NCI-H748 treated with DMSO at 0.1 percent for 48 hours (cell line): Measurements from ENCODE around the gene TCF25.

ENCODE experiments used
- DNase-seq: peaks from one replicate; lab custom pipeline; 2025; lab: John Stamatoyannopoulos, UW

The TCF25 gene

GRCh38 chr16:89880477-89881367, 7.3 kb downstream of the TCF25 start:
- no peak for DNase-seq

DNA sequence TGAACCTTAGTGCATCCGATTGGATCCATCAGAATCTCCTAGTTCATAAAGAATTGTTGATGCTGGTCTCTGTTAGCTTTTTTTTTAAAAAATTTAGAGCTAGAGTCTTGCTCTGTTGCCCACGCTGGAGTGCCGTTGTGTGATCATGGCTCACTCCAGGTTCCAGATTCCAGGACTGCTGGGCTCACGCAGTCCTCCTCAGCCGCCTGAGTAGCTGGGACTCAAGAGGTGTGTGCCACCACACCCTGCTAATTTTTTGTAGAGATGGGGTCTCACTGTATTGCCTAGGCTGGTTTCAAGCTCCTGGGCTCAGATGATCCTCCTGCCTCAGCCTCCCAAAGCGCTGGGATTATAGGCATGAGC, 8.0 kb downstream of the TCF25 start:
- DNase-seq = no peak

DNA sequence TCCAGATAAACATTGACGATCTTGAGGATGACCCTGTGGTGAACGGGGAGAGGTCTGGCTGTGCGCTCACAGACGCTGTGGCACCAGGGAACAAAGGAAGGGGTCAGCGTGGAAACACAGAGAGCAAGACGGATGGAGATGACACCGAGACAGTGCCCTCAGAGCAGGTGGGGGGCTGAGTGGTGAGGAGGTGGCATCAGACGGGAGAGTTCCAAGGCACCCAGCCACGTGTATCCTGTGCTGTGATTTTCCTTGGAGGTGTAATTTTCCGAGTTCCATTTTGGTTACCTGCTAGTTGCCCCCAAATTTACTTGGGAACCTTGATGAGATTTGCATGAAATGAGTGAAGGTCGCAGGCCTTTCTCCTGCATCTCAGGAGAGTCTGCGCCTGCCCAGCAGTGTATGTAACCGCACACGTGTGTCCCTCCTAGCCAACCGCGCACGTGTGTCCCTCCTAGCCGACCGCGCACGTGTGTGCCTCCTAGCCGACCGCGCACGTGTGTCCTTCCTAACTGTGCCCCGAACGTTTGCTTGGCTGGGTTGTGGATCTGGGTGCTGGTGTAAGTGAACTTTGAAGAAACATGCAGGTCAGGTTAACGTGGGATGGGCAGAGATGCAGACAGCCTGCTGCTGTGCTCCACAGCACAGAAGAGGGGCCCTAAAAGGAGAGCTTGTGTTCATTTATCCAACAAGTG, 10.1 kb downstream of the TCF25 start:
- no peak for DNase-seq

- DNase-seq = no peak
Observed at GRCh38 chr16:89884041-89884421, 10.6 kb downstream of the TCF25 start.

GRCh38 chr16:89887243-89887642, 13.9 kb downstream of the TCF25 start:
- no peak for DNase-seq

DNA sequence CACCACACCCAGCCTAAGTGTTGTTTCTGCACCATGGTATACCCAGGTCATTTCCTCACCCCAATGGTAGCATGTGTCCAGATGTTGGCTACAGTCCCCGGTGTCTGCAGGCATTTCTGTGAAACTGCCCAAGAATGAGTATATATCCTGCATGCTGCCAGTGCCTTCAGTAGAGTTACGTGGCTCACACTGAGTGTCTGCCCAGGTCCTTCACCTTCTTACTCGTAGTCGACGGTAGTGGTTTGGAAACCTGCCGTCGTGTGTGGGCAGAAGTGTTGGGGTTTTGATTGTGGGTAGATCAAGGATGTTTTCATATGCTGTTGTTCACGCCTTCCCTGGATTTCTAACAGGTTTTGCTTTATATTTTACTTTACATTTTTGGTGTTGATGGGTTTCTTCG, 16.8 kb downstream of the TCF25 start:
- DNase-seq = no peak

GRCh38 chr16:89890886-89891657, 17.7 kb downstream of the TCF25 start:
- DNase-seq = no peak

DNA sequence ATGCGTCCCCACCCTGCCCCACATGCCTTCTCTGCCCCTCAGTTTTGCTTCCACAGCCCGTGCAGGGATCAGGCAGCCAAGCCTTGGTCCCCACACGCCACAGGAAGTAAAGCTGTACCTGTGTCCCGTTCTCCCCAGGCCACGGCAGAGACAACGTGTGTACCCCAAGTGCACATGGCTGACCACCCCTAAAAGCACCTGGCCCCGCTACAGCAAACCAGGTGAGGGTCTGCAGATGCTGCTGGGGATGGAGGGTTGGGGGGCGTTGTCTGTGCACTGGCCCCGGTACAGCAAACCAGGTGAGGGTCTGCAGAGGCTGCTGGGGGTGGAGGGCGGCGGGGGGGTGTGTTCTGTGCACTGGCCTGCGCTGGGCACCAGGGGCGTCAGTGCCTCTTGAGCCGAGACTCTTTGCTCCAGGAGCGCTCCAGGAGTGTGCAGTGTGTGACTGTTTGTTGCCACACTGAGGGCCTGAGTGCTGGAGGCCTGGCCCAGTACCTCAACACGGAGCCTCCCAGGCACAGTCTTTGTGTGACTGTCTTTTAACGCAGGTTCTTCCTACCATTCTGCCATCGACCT, 18.8 kb downstream of the TCF25 start:
- no peak for DNase-seq

DNA sequence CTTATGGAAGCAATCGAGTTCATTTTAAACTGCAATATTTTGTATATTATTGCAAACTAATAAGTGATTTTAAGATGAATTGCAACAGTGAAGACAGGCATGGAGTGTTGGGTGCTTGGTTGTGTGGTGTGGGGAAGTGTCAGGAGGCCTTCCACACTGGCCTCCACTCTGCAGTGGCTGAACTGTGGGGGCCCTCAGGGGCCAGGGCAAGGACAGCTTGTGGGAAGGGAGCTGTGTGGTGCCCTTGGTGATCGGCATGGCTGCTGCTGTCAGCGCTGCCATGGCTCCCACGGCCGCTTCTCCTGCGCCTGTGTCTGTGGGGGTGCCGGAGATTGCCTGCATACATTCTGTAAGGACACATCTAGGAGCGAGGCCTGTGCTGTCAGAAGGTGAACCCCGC, 19.2 kb downstream of the TCF25 start:
- no peak for DNase-seq

DNA sequence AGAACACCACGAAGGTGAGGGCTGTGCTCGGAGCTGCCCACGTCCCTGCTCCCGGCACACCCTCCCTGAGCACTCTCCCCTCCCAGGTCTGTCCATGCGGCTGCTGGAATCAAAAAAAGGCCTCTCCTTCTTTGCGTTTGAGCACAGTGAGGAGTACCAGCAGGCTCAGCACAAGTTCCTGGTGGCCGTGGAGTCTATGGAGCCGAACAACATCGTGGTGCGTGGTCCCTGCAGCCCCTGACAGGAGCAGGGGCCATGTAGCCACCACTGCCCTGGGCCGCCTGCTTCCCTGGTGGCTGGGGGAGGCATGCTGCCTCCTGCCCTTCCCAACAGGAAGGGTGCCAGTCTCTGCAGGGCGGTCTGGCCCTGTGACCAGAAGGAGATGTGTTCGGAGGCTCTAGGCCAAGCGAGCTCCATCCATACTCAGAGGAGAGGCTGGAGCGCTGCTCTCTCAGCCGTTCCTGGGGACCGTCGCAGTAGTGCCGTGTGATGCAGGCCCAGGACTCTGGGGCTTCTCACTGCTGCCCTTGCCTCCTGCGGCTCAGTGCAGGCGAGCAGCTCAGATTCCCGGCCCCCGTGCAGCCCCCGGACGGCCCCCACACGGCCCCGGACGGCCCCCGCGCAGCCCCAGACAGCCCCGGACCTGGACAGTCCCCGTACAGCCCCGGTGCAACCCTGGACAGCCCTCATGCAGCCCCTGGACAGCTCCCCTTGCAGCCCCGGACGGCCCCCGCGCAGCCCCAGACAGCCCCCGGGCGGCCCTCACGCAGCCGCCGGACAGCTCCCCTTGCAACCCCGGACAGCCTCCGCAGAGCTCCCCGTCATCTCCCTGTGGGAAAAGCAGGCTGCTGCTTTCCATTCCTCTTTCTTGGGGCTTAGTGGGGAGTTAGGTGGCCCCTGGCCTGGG, 20.5 kb downstream of the TCF25 start:
- no peak for DNase-seq

DNA sequence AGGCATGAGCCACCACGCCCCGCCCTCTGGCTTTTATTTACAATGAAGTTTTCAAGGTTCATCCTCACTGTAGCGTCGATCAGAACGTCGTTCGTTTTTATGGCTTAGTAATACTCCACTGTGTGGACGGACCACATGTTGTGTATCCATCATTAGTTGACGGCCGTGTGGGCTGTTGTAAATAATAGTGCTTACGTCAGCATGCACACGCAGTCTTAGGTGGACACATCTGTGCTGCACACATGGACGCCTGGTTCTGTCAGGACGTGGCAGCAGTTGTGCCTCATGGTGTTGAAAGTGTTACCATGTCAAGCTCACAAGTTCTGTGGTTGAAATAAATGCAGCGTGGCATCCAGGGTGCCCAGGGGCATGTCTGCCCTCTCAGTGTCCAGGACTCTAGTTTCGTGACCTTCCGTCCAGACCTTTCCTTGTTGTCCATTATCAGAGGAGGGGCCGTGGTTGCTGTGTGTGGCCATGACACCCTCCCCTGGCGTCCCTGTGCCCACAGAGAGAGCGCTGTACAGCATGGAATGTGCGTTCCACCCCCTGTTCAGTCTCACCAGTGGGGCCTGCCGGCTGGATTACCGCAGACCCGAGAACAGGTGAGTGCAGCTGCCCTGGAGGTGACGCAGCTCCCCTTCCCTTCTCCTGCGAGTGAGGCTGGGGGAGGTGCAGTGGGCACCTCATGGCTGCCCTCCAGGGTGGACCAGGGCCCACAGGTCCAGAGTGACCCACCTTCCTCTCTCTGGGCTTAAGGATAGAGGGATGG, 22.3 kb downstream of the TCF25 start:
- no peak for DNase-seq

DNA sequence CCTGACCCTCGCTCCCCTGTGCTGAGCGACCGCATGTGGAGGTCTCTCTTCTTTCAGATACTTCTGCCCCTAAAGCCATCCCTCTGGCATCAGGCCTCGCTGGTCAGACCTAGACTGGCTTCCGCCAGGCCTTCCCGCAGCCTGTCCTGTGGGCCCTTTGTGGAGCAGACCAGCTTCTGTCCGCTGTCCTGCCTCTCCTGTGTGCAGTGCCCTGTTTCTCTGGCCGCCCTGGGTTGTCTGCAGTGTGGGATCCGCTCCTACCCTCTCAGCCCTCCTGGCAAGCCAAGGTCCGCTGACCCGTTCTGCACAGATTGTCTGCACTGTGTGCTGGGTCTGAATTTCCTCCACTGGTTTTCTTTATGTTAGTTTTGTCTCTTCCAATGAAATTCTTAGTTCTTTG, 23.8 kb downstream of the TCF25 start:
- no peak for DNase-seq

- no peak for DNase-seq
Observed at GRCh38 chr16:89898201-89898967, 25.0 kb downstream of the TCF25 start.

DNA sequence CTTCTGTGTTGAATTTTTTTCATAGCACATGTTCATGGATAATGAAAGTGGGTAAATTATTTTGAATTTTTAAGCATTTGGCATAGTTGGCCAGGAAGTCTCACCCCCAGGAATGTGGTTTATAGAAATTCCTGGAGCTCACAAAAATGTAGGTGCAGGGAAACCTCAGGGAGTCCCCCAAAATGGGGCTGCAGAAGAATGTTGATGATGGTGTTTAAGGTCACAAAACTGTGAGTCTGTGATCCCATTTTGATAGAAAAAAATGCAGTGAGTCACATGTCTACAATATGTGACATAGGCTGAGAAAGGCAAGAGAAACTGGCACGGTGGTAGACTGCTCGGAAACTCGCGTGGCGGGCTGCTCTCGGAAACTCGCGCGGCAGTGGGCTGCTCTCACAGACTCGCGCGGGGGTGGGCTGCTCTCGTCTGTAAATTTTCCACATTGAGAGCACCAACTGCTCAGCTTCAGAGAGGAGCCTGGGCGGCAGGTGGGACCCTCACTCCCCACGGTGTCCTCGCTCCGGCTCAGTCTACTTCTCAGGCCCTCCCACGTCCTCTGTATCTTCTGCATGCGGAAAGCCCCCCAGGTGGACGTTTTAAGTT, 26.6 kb downstream of the TCF25 start:
- DNase-seq = no peak

DNA sequence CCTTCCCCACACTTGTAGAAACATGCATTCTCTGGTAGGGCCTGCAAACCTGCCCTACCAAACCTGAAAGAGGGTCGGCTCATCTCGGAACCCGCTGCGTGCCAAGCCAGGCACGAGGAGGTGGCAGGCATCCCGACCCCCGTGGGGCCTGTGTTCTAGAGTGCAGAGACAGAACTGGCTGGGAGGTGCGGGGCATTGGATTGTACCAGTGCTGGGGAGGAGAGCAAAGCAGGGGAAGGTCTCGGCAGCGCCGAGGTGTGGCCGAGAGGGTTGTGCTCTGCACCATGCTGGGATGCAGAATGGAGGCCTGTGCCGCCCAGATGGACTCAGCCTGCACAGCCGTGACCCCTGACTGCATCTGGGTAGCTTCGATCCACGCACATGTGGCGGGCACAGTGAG, 27.5 kb downstream of the TCF25 start:
- DNase-seq = no peak

DNA sequence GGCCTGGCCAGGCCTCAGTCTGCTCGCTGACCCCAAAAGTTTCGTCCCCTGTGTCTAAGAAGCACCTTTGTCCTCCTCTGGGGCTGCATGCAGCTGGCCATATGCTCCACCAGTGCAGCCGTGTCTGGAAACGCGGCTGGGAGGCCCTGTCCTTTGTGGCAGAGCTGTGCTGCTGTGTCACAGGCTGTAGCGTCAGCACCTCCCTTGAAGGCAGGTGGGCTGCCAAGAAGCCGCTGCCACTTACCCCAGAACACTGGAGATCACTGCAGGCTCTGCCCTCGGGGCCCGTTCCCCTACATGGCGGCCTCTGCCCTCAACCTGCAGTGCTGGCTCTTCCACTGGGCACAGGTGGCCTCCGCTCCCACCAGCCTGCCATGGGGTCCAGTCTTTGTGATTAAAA, 29.6 kb downstream of the TCF25 start:
- no peak for DNase-seq

DNA sequence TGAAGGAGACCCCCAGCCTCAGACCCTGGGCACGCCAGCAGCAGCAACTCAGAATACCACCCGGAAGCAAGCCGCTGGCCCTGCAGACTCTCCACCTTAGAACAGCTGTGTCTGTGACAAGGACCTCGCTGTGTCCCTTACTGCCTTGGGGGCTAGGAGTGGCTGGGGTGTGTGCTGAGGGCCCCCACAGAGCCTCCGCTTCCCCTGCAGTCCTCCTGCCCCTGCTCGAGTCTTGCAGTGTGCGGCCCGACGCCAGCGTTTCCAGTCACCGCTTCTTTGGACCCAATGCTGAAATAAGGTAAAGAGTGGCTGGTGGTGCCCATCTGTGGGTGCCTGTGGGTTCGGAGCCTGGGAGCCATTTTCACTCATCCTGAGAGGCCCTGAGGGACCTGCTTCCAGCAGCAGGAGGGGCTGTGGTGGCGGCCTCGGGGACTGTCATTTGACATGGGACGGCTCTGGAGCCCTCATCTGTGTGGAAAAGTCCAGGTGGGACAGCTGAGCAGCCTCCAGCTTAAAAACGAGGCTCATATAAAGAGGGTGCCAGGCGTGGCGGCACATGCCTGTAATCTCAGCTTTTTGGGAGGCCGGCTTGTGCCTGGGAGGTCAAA, 30.6 kb downstream of the TCF25 start:
- no peak for DNase-seq

GRCh38 chr16:89904606-89905510, 31.5 kb downstream of the TCF25 start:
- no peak for DNase-seq
